WTC11 (cell line): Measurements from ENCODE around the gene SLC45A3. TPM values are rescaled to one million over a fixed set of nuclear protein-coding genes. Genes with fewer than 3 reads are reported as not detected.

Source experiments
- ATAC-seq: fragments of 200-7000 bp; cut with Tn5 transposase; 2 replicates; pipeline ENCODE4 v1.10.0; 2021; ENCODE audit warnings: mild to moderate bottlenecking, moderate library complexity
- CTCF ChIA-PET: fragments of 300-600 bp; sonication (Branson Sonifier 250); formaldehyde crosslinking; loops from one replicate; lab custom pipeline; 2021; ENCODE audit warnings: antibody characterized with exemption; lab: Charles Lee
- POLR2A ChIA-PET: fragments of 350-600 bp; sonication (Branson Sonifier 250); formaldehyde crosslinking; loops from one replicate; lab custom pipeline; 2021; ENCODE audit warnings: antibody characterized with exemption; lab: Charles Lee
- DNase-seq: peaks from one replicate; pipeline ENCODE4 v3.0.0; 2021; ENCODE audit warnings: low spot score
- H3K27ac Mint-ChIP-seq: 2 replicates; pipeline ENCODE4 v1.8.0; 2021; ENCODE audit warnings: mixed read lengths
- H3K27me3 Mint-ChIP-seq: 2 replicates; pipeline ENCODE4 v1.8.0; 2021; ENCODE audit warnings: low read depth, mild to moderate bottlenecking, moderate library complexity, mixed read lengths
- H3K36me3 Mint-ChIP-seq: 2 replicates; pipeline ENCODE4 v1.8.0; 2021; ENCODE audit warnings: mixed read lengths
- H3K4me1 Mint-ChIP-seq: 2 replicates; pipeline ENCODE4 v1.8.0; 2022; ENCODE audit warnings: mixed read lengths
- H3K4me3 Mint-ChIP-seq: 2 replicates; pipeline ENCODE4 v1.8.0; 2021; ENCODE audit warnings: mild to moderate bottlenecking, moderate library complexity, mixed read lengths
- H3K9me3 Mint-ChIP-seq: 2 replicates; pipeline ENCODE4 v1.8.0; 2021; ENCODE audit warnings: mixed read lengths
- ATF1 ChIP-seq: sonication (generic); formaldehyde crosslinking; IDR thresholded peaks from 2 replicates; pipeline ENCODE4 v1.8.1; 2023; ENCODE audit warnings: mild to moderate bottlenecking, moderate library complexity, missing genetic modification reagents
- EMX1 ChIP-seq: fragments of 250-450 bp; sonication (Bioruptor Pico); IDR thresholded peaks from 2 replicates; pipeline ENCODE4 v1.8.0; 2021; ENCODE audit warnings: mild to moderate bottlenecking
- ETV6 ChIP-seq: sonication (generic); formaldehyde crosslinking; IDR thresholded peaks from 2 replicates; pipeline ENCODE4 v1.8.1; 2022; ENCODE audit warnings: mild to moderate bottlenecking, missing genetic modification reagents
- FOXK1 ChIP-seq: sonication (generic); formaldehyde crosslinking; IDR thresholded peaks from 2 replicates; pipeline ENCODE4 v1.8.0; 2022; ENCODE audit warnings: mild to moderate bottlenecking, moderate library complexity, missing genetic modification reagents
- GRHL2 ChIP-seq: fragments of 250-450 bp; sonication (Bioruptor Pico); IDR thresholded peaks from 2 replicates; pipeline ENCODE4 v1.8.0; 2022; ENCODE audit warnings: mild to moderate bottlenecking, moderate library complexity; ENCODE audit not compliant: insufficient replicate concordance, severe bottlenecking
- GTF2I ChIP-seq: fragments of 250-450 bp; sonication (Bioruptor Pico); conservative IDR thresholded peaks from 2 replicates; pipeline ENCODE4 v1.4.0; 2021; ENCODE audit warnings: mild to moderate bottlenecking
- HMGXB4 ChIP-seq: sonication (generic); formaldehyde crosslinking; IDR thresholded peaks from 2 replicates; pipeline ENCODE4 v1.8.1; 2023; ENCODE audit warnings: mild to moderate bottlenecking, moderate library complexity, missing genetic modification reagents
- IRF2 ChIP-seq: sonication (generic); formaldehyde crosslinking; IDR thresholded peaks from 2 replicates; pipeline ENCODE4 v1.8.0; 2022; ENCODE audit warnings: low read depth, missing genetic modification reagents, borderline replicate concordance
- PRRX2 ChIP-seq: fragments of 250-450 bp; sonication (Bioruptor Pico); IDR thresholded peaks from 2 replicates; pipeline ENCODE4 v1.8.0; 2021; ENCODE audit warnings: mild to moderate bottlenecking
- TEAD4 ChIP-seq: sonication (generic); formaldehyde crosslinking; IDR thresholded peaks from 2 replicates; pipeline ENCODE4 v1.8.0; 2022; ENCODE audit warnings: mild to moderate bottlenecking, missing genetic modification reagents
- USF1 ChIP-seq: sonication (generic); formaldehyde crosslinking; IDR thresholded peaks from 2 replicates; pipeline ENCODE4 v1.8.0; 2022; ENCODE audit warnings: mild to moderate bottlenecking, missing genetic modification reagents
- ZBTB43 ChIP-seq: sonication (generic); formaldehyde crosslinking; IDR thresholded peaks from 2 replicates; pipeline ENCODE4 v1.8.1; 2023; ENCODE audit warnings: mild to moderate bottlenecking, missing genetic modification reagents
- ZNF138 ChIP-seq: sonication (generic); formaldehyde crosslinking; conservative IDR thresholded peaks from 2 replicates; pipeline ENCODE4 v1.8.1; 2022; ENCODE audit warnings: mild to moderate bottlenecking, moderate library complexity, missing genetic modification reagents
- ZNF263 ChIP-seq: sonication (generic); formaldehyde crosslinking; IDR thresholded peaks from 2 replicates; pipeline ENCODE4 v1.8.1; 2022; ENCODE audit warnings: low read depth, mild to moderate bottlenecking, moderate library complexity, missing genetic modification reagents
- ZNF317 ChIP-seq: sonication (generic); formaldehyde crosslinking; IDR thresholded peaks from 2 replicates; pipeline ENCODE4 v1.8.1; 2023; ENCODE audit warnings: low read depth, mild to moderate bottlenecking, moderate library complexity, missing genetic modification reagents, borderline replicate concordance
- total RNA-seq: library from RNA; stranded (reverse); gene quantifications from 3 replicates; pipeline ENCODE4 v1.2.3, GENCODE V29; 2021
- TF ChIP-seq, protein P1 (sequence below): sonication (generic); formaldehyde crosslinking; conservative IDR thresholded peaks from 2 replicates; pipeline ENCODE4 v1.8.1; 2022; ENCODE audit warnings: mild to moderate bottlenecking, missing genetic modification reagents
- TF ChIP-seq, protein P2 (sequence below): fragments of 250-450 bp; sonication (Bioruptor Pico); IDR thresholded peaks from 2 replicates; pipeline ENCODE4 v1.9.0; 2021; ENCODE audit warnings: mild to moderate bottlenecking, borderline replicate concordance
- TF ChIP-seq, protein P3 (sequence below): fragments of 250-450 bp; sonication (Bioruptor Pico); IDR thresholded peaks from 2 replicates; pipeline ENCODE4 v1.9.0; 2021; ENCODE audit warnings: mild to moderate bottlenecking
- TF ChIP-seq, protein P4 (sequence below): fragments of 250-450 bp; sonication (Bioruptor Pico); conservative IDR thresholded peaks from 2 replicates; pipeline ENCODE4 v1.9.0; 2021; ENCODE audit warnings: mild to moderate bottlenecking

SLC45A3 gene
- total RNA-seq, 1 experiment from 2014 or later = 15.2 TPM

- no peaks in the 10 kb centered on the region for H3K9me3 Mint-ChIP-seq
- no peak for DNase-seq
These were observed 30.1 kb upstream of the SLC45A3 start for GRCh38 chr1:205710201-205711062.

More at GRCh38 chr1:205710201-205711062, 30.1 kb upstream of the SLC45A3 start:
- H3K36me3 Mint-ChIP-seq = peaks cover 3% of the 10 kb centered on the region; the same call in 1 of the 2 replicates
- TF ChIP-seq EMX1 (no peak), ZNF138 (CRISPR knock-in tag) (no peak), GRHL2 (CRISPR knock-in tag) (no peak), ATF1 (CRISPR knock-in tag) (no peak), ETV6 (CRISPR knock-in tag) (no peak), ZNF317 (CRISPR knock-in tag) (no peak), TEAD4 (CRISPR knock-in tag) (no peak), FOXK1 (no peak), IRF2 (CRISPR knock-in tag) (no peak), USF1 (CRISPR knock-in tag) (no peak), GTF2I (CRISPR knock-in tag) (no peak), HMGXB4 (CRISPR knock-in tag) (no peak), ZBTB43 (CRISPR knock-in tag) (no peak), PRRX2 (CRISPR knock-in tag) (no peak), ZNF263 (no peak)
- TF ChIP-seq, protein P1, sequence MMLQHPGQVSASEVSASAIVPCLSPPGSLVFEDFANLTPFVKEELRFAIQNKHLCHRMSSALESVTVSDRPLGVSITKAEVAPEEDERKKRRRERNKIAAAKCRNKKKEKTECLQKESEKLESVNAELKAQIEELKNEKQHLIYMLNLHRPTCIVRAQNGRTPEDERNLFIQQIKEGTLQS (CRISPR knock-in tag) = no peak
- TF ChIP-seq, protein P2, sequence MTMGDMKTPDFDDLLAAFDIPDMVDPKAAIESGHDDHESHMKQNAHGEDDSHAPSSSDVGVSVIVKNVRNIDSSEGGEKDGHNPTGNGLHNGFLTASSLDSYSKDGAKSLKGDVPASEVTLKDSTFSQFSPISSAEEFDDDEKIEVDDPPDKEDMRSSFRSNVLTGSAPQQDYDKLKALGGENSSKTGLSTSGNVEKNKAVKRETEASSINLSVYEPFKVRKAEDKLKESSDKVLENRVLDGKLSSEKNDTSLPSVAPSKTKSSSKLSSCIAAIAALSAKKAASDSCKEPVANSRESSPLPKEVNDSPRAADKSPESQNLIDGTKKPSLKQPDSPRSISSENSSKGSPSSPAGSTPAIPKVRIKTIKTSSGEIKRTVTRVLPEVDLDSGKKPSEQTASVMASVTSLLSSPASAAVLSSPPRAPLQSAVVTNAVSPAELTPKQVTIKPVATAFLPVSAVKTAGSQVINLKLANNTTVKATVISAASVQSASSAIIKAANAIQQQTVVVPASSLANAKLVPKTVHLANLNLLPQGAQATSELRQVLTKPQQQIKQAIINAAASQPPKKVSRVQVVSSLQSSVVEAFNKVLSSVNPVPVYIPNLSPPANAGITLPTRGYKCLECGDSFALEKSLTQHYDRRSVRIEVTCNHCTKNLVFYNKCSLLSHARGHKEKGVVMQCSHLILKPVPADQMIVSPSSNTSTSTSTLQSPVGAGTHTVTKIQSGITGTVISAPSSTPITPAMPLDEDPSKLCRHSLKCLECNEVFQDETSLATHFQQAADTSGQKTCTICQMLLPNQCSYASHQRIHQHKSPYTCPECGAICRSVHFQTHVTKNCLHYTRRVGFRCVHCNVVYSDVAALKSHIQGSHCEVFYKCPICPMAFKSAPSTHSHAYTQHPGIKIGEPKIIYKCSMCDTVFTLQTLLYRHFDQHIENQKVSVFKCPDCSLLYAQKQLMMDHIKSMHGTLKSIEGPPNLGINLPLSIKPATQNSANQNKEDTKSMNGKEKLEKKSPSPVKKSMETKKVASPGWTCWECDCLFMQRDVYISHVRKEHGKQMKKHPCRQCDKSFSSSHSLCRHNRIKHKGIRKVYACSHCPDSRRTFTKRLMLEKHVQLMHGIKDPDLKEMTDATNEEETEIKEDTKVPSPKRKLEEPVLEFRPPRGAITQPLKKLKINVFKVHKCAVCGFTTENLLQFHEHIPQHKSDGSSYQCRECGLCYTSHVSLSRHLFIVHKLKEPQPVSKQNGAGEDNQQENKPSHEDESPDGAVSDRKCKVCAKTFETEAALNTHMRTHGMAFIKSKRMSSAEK = no peak
- TF ChIP-seq, protein P3, sequence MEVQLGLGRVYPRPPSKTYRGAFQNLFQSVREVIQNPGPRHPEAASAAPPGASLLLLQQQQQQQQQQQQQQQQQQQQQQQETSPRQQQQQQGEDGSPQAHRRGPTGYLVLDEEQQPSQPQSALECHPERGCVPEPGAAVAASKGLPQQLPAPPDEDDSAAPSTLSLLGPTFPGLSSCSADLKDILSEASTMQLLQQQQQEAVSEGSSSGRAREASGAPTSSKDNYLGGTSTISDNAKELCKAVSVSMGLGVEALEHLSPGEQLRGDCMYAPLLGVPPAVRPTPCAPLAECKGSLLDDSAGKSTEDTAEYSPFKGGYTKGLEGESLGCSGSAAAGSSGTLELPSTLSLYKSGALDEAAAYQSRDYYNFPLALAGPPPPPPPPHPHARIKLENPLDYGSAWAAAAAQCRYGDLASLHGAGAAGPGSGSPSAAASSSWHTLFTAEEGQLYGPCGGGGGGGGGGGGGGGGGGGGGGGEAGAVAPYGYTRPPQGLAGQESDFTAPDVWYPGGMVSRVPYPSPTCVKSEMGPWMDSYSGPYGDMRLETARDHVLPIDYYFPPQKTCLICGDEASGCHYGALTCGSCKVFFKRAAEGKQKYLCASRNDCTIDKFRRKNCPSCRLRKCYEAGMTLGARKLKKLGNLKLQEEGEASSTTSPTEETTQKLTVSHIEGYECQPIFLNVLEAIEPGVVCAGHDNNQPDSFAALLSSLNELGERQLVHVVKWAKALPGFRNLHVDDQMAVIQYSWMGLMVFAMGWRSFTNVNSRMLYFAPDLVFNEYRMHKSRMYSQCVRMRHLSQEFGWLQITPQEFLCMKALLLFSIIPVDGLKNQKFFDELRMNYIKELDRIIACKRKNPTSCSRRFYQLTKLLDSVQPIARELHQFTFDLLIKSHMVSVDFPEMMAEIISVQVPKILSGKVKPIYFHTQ (CRISPR knock-in tag) = no peak
- TF ChIP-seq, protein P4, sequence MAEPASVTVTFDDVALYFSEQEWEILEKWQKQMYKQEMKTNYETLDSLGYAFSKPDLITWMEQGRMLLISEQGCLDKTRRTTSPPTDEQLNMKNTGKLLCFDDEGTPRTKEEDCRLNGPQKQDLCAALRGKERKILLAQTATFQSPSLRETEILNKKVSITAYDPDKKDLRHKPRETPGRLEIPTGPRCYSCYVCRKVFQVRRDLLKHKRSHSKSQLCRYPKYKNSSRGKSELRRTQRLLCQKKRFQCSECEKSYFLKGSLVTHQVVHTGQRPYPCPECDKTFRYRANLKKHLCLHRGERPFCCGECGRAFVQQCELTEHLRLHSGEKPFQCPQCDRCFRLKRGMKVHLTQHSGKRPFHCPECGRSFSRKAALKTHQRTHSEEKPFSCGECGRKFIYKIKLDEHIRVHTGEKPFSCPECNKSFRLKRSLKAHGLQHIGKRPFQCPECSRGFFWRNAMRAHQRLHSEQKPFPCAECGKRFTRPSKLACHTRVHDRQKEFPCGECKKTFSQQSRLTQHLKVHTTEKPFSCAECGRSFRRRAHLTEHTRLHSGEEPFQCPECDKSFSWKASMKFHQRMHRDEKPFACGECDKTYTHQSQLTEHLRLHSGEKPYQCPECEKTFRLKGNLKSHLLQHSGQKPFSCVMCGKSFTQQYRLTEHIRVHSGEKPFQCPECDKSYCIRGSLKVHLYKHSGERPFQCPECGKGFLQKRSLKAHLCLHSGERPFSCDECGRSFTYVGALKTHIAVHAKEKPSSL (CRISPR knock-in tag) = no peak
- TF ChIP-seq, all 79 proteins: peak for 0
- Mint-ChIP-seq H3K4me1 (peaks cover 26% of the 10 kb centered on the region), H3K27ac (no peak overlapping the region), H3K27me3 (no peaks in the 10 kb centered on the region), H3K4me3 (no peak overlapping the region)
- ChIA-PET POLR2A (interaction anchor here (4.4 kb wide), 1 partner anchor 52 kb away, joined by 21 read pairs; no protein-coding TSS in a partner anchor), CTCF (interaction anchor here (0.8 to 11.9 kb wide), 11 partner anchors 9 to 225 kb away, joined by 3 to 468 read pairs (median 12); partner anchors contain the start of gene ELK4)
- no peak for ATAC-seq
